IPS DF 6.9 (cell line): ENCODE results near the gene GTPBP1.
A peak's percentile ranks its signal among the peaks of the same experiment; 100 is the strongest.

ENCODE experiments used
- DNase-seq: peaks from one replicate; pipeline ENCODE4 v3.0.0-alpha.2; 2013; ENCODE audit warnings: low read depth, low spot score
- H3K27ac ChIP-seq: one replicate; pipeline ENCODE4 v1.5.1; 2013; ENCODE audit warnings: low read length, control low read depth
- H3K27me3 ChIP-seq: 2 replicates; pipeline ENCODE4 v1.6.1; 2013; ENCODE audit warnings: mild to moderate bottlenecking, low read length; ENCODE audit not compliant: control insufficient read depth, insufficient read depth
- H3K36me3 ChIP-seq: 2 replicates; pipeline ENCODE4 v1.6.1; 2013; ENCODE audit warnings: low read length; ENCODE audit not compliant: control insufficient read depth, insufficient read depth
- H3K4me1 ChIP-seq: 2 replicates; pipeline ENCODE4 v1.6.1; 2013; ENCODE audit warnings: low read length; ENCODE audit not compliant: control insufficient read depth, insufficient read depth
- H3K4me3 ChIP-seq: 2 replicates; pipeline ENCODE4 v1.5.1; 2013; ENCODE audit warnings: mild to moderate bottlenecking, low read length
- H3K9me3 ChIP-seq: 2 replicates; pipeline ENCODE4 v1.6.1; 2013; ENCODE audit warnings: low read length, inconsistent platforms; ENCODE audit not compliant: control insufficient read depth, insufficient read depth
- WGBS: extraction: QIAGEN DNeasy Blood & Tissue Kit; methylation state at CpG from one replicate; pipeline ENCODE4 v1.1.7; 2013; ENCODE audit warnings: mixed read lengths, missing lambda C conversion rate; ENCODE audit not compliant: insufficient read length, insufficient coverage; 5-methylcytosine and 5-hydroxymethylcytosine counted together

Gene GTPBP1

DNA sequence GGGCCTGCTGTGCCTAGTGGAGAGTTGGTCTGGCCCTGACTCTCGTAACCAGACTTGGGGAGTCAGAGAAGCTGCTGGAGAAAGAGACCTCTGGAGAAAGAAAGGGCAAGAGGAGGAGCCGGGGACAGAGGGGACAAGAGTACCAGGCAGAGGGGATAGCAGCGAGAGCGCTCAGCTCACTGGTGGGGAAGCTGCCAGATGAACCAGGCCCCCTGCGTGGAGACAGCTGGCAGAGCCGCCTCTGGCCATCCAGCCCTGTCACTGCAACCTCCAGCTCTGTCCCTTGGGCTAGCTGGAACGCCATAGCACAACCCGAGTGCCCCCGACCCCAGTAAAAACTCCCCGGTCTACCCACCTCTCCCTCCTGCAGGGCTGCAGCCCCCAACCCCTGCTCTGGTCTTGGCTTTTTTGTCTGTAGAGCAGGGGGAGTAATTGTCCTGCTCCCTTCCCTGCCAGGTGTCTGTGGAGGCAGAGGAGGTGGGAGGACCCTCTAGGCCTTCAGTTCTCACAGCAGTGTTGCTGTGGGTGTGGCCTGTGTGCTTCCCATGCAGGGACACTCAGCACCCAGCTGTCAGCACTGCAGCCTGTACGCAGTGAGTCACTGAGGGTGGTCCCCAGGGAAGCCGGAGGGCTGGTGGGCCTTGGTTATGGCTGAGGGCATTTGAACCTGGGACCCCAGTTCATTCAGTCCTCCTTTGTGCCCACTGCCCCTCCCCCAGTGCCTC, 54.9 kb downstream of the GTPBP1 start:
- Histone ChIP-seq H3K4me3 (no peak overlapping the region), H3K4me1 (no peaks in the 10 kb centered on the region), H3K36me3 (no peaks in the 10 kb centered on the region), H3K27ac (no peak overlapping the region), H3K9me3 (no peaks in the 10 kb centered on the region), H3K27me3 (no peaks in the 10 kb centered on the region)
- no CpG with 5 or more reads among the region's 12 CpGs for WGBS
- no peak for DNase-seq

DNA sequence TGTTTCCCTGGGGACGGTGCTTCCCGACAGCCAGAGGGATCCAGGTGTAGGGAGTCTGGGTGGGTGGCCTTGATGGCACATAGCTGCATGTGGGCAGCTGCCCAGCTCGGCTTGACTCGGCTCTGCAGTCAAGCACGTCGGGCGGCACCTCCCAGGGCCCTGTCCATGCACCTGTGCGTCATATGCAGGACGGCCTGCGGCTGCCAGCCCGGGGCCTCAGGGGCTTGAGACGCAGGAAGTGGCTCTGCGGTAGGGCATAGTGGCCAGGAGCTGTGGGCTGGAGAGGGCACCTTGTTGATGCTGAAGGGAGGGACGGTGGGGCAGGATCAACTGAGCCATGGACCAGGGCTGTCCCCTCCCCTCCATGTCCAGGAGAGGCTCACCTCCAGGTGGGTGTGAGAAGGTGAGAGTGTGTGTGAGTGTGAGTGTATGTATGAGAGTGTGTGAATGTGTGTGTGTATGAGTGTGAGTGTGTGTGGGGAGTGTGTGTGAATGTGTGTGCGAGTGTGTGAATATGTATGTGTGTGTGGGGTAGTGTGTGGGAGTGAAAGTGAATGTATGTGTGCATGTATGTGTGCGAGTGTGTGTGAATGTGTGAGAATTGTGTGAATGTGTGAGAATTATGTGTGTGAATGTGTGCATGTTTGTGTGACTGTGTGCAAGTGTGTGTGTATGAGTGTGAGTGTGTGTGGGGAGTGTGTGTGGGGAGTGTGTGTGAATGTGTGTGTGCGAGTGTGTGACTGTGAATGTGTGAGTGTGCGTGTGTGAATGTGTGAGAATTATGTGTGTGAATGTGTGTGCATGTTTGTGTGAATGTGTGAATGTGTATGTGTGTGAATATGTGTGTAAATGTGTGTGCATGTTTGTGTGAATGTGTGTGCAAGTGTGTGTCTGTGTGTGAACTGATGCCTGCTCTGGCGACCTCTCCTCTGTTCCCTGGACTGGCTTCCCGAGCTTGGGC, 55.7 kb downstream of the GTPBP1 start:
- H3K4me3 ChIP-seq, result no peak overlapping the region
- H3K9me3 ChIP-seq, result no peaks in the 10 kb centered on the region
- DNase-seq, result no peak
- H3K4me1 ChIP-seq, result no peaks in the 10 kb centered on the region
- no peaks in the 10 kb centered on the region for H3K27me3 ChIP-seq
- no peak overlapping the region for H3K27ac ChIP-seq
- no peaks in the 10 kb centered on the region for H3K36me3 ChIP-seq
- WGBS, result over 99% methylated on average over 4 of the region's 20 CpGs

DNA sequence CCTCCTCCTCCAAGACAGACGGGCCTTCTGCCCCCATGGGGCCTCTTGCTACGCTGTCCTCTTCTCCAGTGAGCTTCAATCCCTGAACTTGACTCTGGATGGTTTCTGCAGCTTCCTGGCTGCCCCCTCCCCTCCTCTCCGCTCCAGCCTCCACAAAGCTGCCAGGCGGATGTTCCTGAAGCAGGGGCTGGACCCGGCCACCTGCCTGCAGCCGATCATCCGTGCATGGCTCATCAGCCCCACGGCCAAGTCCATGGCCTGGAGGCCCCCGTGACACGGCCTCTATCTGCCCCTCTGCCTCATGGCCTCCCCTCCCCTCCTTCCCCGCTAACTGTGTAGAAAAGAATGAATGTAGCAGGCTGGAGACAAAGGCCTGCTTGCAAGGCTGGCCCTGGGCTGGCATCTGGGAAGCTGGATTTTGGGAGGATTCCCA, 56.8 kb downstream of the GTPBP1 start:
- no peak for DNase-seq
- Histone ChIP-seq H3K4me1 (no peaks in the 10 kb centered on the region), H3K36me3 (no peaks in the 10 kb centered on the region), H3K27ac (no peak overlapping the region), H3K27me3 (no peaks in the 10 kb centered on the region), H3K4me3 (no peak overlapping the region), H3K9me3 (no peaks in the 10 kb centered on the region)
- WGBS, result no CpG with 5 or more reads among the region's 11 CpGs

DNA sequence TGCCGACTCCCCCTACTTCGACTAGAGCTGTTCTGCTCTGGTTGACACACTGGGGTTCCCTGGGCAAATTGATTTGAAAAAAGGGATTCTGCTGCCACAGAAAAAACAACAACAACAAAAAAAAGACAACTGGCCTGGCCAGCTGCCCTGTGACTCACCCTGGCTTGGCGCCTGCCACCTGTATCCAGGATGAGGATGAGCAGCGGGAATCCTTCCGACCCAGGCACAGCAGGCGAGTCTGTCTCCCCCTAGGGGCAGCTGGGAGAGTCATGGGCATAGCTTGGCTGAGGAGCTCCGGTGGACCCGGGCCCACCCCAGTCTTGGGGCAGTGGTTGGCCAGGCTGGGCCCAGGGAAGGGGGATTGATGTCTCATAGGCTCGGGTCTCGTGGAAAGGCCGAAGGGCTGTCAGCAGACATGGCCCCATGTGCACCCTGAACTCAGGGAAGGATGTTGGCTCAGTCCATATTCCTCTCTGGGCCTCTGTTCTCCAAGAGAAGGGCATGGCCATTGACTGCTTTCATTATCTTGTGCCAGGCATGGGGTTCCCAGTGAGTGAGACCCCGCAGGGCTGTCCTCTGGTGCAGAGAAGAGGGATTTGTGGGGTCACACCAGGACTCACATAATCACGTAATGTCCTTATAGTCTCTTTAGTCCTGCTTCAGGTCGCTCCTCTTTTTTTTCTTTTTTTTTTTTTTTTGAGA, 60.5 kb downstream of the GTPBP1 start:
- H3K27ac ChIP-seq, result no peak overlapping the region
- H3K4me3 ChIP-seq, result no peak overlapping the region
- H3K36me3 ChIP-seq, result no peaks in the 10 kb centered on the region
- no peaks in the 10 kb centered on the region for H3K27me3 ChIP-seq
- no peaks in the 10 kb centered on the region for H3K4me1 ChIP-seq
- H3K9me3 ChIP-seq, result no peaks in the 10 kb centered on the region
- no CpG with 5 or more reads among the region's 14 CpGs for WGBS
- DNase-seq, result peak; percentile 70

DNA sequence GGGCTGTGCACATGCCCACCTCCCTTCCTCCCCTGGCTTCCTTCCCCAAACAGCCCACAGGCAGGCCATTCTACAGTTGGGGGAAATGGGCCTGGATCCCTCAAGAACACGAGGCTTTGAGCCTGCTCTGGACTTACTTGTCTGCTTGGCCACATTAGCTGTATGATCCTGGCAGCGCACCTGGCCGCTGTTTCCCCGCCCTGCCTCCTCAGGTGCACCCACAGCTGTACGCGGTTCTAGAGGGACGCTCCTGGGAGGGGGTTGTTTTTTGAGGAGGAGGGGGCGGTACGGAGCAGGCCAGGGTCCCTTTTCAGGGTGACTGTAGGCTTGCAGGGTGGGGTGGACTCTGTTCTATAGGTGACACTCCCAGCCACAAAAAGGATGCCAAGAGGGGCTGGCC, 61.6 kb downstream of the GTPBP1 start:
- no peaks in the 10 kb centered on the region for H3K4me1 ChIP-seq
- no peak overlapping the region for H3K27ac ChIP-seq
- no CpG with 5 or more reads among the region's 9 CpGs for WGBS
- no peak overlapping the region for H3K4me3 ChIP-seq
- no peaks in the 10 kb centered on the region for H3K9me3 ChIP-seq
- no peaks in the 10 kb centered on the region for H3K27me3 ChIP-seq
- no peaks in the 10 kb centered on the region for H3K36me3 ChIP-seq
- DNase-seq, result no peak

DNA sequence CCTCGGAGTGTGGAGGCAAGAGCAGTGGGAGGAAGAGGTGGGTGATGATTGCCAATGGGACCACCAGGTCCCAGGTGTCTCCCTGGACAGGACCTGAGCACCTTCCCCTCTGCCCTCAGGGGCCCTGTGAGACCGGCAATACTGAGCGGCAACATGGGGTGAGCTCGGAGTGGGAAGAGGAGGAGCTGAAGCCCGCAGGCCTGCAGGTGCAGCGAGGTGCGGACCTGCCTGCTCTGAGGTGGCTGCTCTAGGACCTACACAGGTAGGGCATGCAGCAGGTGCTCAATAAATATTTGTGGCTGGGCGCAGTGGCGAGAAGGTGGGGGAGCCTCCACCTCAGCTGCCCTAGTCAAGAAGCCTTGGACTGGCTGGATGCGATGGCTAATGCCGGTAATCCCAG, 62.3 kb downstream of the GTPBP1 start:
- no CpG with 5 or more reads among the region's 11 CpGs for WGBS
- Histone ChIP-seq H3K27ac (no peak overlapping the region), H3K9me3 (no peaks in the 10 kb centered on the region), H3K4me3 (no peak overlapping the region), H3K27me3 (no peaks in the 10 kb centered on the region), H3K36me3 (no peaks in the 10 kb centered on the region), H3K4me1 (no peaks in the 10 kb centered on the region)
- no peak for DNase-seq

DNA sequence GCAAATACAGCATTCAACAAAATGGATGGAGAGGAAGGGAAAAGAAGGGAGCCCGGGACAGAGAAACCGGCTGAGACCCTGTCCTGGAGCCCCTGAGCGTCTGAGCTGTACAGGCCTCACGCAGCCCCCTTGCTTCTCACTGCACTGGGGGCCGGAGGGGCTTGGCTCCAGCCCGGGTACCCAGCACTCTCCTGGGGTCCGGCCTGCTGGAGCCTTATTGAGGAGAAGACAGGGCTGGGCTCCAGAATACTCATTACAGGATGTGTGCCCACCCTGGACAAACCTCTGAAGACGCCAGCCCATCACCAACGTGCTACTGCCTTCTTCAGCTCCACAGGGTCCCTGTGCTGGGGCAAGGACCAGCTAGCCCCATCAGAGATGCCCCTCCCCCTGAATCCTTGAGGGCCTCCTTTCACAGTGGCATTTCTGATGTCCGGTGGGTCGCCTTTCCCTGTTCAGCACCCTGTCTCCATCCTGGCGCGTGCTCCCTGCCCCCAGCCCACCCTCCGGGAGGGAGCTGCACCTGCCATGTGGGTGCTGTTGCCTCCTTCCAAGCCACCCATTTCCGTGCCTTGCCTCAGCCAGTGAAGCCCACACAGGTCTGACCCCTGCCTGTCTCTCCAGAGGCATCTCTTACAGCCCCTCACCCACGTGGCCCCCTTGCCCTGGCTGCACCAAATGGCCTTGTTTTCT, 64.7 kb downstream of the GTPBP1 start:
- Histone ChIP-seq H3K27me3 (no peaks in the 10 kb centered on the region), H3K4me3 (no peak overlapping the region), H3K27ac (no peak overlapping the region), H3K9me3 (no peaks in the 10 kb centered on the region), H3K36me3 (no peaks in the 10 kb centered on the region), H3K4me1 (no peaks in the 10 kb centered on the region; the same call in 1 of the 2 replicates)
- no CpG with 5 or more reads among the region's 16 CpGs for WGBS
- no peak for DNase-seq

DNA sequence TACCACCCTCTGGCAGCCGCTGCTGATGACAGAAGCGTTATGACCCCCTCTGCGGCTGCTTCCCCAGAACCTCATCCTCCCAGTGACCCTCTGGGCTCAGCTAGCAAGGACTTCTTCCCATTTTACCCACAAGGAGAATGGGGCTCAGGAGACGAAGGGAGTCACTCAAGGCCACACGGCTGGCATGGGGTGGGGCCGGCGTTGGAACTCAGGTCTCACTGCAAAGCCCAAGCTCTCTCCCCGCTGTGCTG, 66.8 kb downstream of the GTPBP1 start:
- WGBS, result no CpG with 5 or more reads among the region's 8 CpGs

DNA sequence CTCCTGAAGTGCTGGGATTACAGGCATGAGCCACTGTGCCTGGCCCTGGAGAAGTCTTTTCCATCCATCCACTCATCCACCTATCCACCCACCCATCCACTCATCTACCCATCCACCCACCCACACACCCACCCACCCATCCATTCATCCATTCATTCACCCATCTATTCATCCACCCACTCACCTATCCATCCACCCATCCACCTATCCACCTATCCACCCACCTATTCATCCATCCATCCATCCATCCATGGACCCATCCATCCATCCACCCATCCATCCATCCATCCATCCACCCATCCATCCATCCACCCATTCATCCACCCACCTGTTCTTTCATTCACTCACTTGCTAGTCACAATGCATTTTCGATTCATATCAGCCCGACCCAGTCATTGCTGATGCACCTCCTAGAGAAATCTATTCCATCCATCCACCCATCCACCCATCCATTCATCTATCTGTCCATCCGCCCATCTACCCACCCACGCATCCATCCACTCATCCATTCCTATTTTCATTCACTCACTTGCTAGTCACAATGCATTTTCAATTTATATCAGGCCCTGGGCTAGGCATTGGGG, 67.7 kb downstream of the GTPBP1 start:
- no peak overlapping the region for H3K4me3 ChIP-seq
- 80% methylated on average over 1 of the region's 4 CpGs for WGBS

More for the DNA sequence above, 66.8 kb downstream of the GTPBP1 start:
- DNase-seq, result no peak
- H3K36me3 ChIP-seq, result no peaks in the 10 kb centered on the region
- peaks cover 2% of the 10 kb centered on the region for H3K4me1 ChIP-seq
- no peak overlapping the region for H3K4me3 ChIP-seq
- no peak overlapping the region for H3K27ac ChIP-seq
- no peaks in the 10 kb centered on the region for H3K9me3 ChIP-seq
- no peaks in the 10 kb centered on the region for H3K27me3 ChIP-seq

More for the DNA sequence above, 67.7 kb downstream of the GTPBP1 start:
- Histone ChIP-seq H3K36me3 (no peaks in the 10 kb centered on the region), H3K9me3 (no peaks in the 10 kb centered on the region), H3K4me1 (peaks cover 2% of the 10 kb centered on the region), H3K27me3 (no peaks in the 10 kb centered on the region), H3K27ac (no peak overlapping the region)
- DNase-seq, result no peak
